Measurements from ENCODE around the gene CHCHD6.
A peak's percentile ranks its signal among the peaks of the same experiment; 100 is the strongest.

CHCHD6 gene

GRCh38 chr3:126672741-126673140 lies 31.3 kb upstream of the CHCHD6 start:
- H3K36me3 ChIP-seq (ENCODE audit: control insufficient read depth, insufficient read depth, low read length), result no peaks in the 10 kb centered on the region
- H3K4me1 ChIP-seq (ENCODE audit: control insufficient read depth, insufficient read depth, low read length), result no peaks in the 10 kb centered on the region
- no peak overlapping the region for H3K9ac ChIP-seq (ENCODE audit: low read depth, low read length)
- peaks cover 3% of the 10 kb centered on the region; the same call in 1 of the 2 replicates for H3K27me3 ChIP-seq (ENCODE audit: control insufficient read depth, insufficient read depth, low read length)
- H3K4me3 ChIP-seq (ENCODE audit: low read depth, low read length), result no peak overlapping the region
- H3K9me3 ChIP-seq (ENCODE audit: control insufficient read depth, insufficient read depth, low read length), result no peaks in the 10 kb centered on the region; the same call in 1 of the 2 replicates
- H3K27ac ChIP-seq (ENCODE audit: low read depth, low read length), result no peak overlapping the region

GRCh38 chr3:126676919-126677705 lies 26.9 kb upstream of the CHCHD6 start:
- H3K4me1 ChIP-seq (ENCODE audit: control insufficient read depth, insufficient read depth, low read length), result peaks cover 2% of the 10 kb centered on the region; the same call in 1 of the 2 replicates

GRCh38 chr3:126677862-126678503 lies 26.1 kb upstream of the CHCHD6 start:
- H3K36me3 ChIP-seq (ENCODE audit: control insufficient read depth, insufficient read depth, low read length), result no peaks in the 10 kb centered on the region
- H3K27ac ChIP-seq (ENCODE audit: low read depth, low read length), result no peak overlapping the region
- no peaks in the 10 kb centered on the region; the same call in 1 of the 2 replicates for H3K9me3 ChIP-seq (ENCODE audit: control insufficient read depth, insufficient read depth, low read length)
- peaks cover 30% of the 10 kb centered on the region for H3K27me3 ChIP-seq (ENCODE audit: control insufficient read depth, insufficient read depth, low read length)
- H3K9ac ChIP-seq (ENCODE audit: low read depth, low read length), result no peak overlapping the region
- H3K4me3 ChIP-seq (ENCODE audit: low read depth, low read length), result no peak overlapping the region
- peaks cover 2% of the 10 kb centered on the region; the same call in 1 of the 2 replicates for H3K4me1 ChIP-seq (ENCODE audit: control insufficient read depth, insufficient read depth, low read length)

More at GRCh38 chr3:126676919-126677705, 26.9 kb upstream of the CHCHD6 start:
- no peaks in the 10 kb centered on the region; the same call in 1 of the 2 replicates for H3K9me3 ChIP-seq (ENCODE audit: control insufficient read depth, insufficient read depth, low read length)
- peaks cover 30% of the 10 kb centered on the region for H3K27me3 ChIP-seq (ENCODE audit: control insufficient read depth, insufficient read depth, low read length)
- no peak overlapping the region for H3K9ac ChIP-seq (ENCODE audit: low read depth, low read length)
- H3K4me3 ChIP-seq (ENCODE audit: low read depth, low read length), result no peak overlapping the region
- H3K36me3 ChIP-seq (ENCODE audit: control insufficient read depth, insufficient read depth, low read length), result no peaks in the 10 kb centered on the region
- no peak overlapping the region for H3K27ac ChIP-seq (ENCODE audit: low read depth, low read length)

GRCh38 chr3:126678693-126679317 lies 25.2 kb upstream of the CHCHD6 start:
- no peak overlapping the region for H3K9ac ChIP-seq (ENCODE audit: low read depth, low read length)
- H3K36me3 ChIP-seq (ENCODE audit: control insufficient read depth, insufficient read depth, low read length), result no peaks in the 10 kb centered on the region
- H3K4me1 ChIP-seq (ENCODE audit: control insufficient read depth, insufficient read depth, low read length), result peaks cover 7% of the 10 kb centered on the region; the same call in 1 of the 2 replicates
- peak overlapping the region; percentile 29; the same call in 1 of the 2 replicates for H3K4me3 ChIP-seq (ENCODE audit: low read depth, low read length)
- H3K27me3 ChIP-seq (ENCODE audit: control insufficient read depth, insufficient read depth, low read length), result peaks cover 30% of the 10 kb centered on the region
- H3K27ac ChIP-seq (ENCODE audit: low read depth, low read length), result no peak overlapping the region
- no peaks in the 10 kb centered on the region; the same call in 1 of the 2 replicates for H3K9me3 ChIP-seq (ENCODE audit: control insufficient read depth, insufficient read depth, low read length)

GRCh38 chr3:126679318-126679751 lies 24.7 kb upstream of the CHCHD6 start:
- Histone ChIP-seq H3K9me3 (ENCODE audit: control insufficient read depth, insufficient read depth, low read length) (no peaks in the 10 kb centered on the region), H3K27me3 (ENCODE audit: control insufficient read depth, insufficient read depth, low read length) (peaks cover 30% of the 10 kb centered on the region), H3K9ac (ENCODE audit: low read depth, low read length) (no peak overlapping the region), H3K4me3 (ENCODE audit: low read depth, low read length) (peak overlapping the region; percentile 29; the same call in 1 of the 2 replicates), H3K27ac (ENCODE audit: low read depth, low read length) (no peak overlapping the region), H3K36me3 (ENCODE audit: control insufficient read depth, insufficient read depth, low read length) (no peaks in the 10 kb centered on the region), H3K4me1 (ENCODE audit: control insufficient read depth, insufficient read depth, low read length) (peaks cover 10% of the 10 kb centered on the region; the same call in 1 of the 2 replicates)

- H3K9ac ChIP-seq (ENCODE audit: low read depth, low read length), result no peak overlapping the region
Observed at GRCh38 chr3:126679831-126680666, 24.0 kb upstream of the CHCHD6 start.

GRCh38 chr3:126680667-126681055 lies 23.4 kb upstream of the CHCHD6 start:
- no peaks in the 10 kb centered on the region for H3K9me3 ChIP-seq (ENCODE audit: control insufficient read depth, insufficient read depth, low read length)
- no peak overlapping the region for H3K9ac ChIP-seq (ENCODE audit: low read depth, low read length)
- H3K36me3 ChIP-seq (ENCODE audit: control insufficient read depth, insufficient read depth, low read length), result no peaks in the 10 kb centered on the region
- H3K4me3 ChIP-seq (ENCODE audit: low read depth, low read length), result no peak overlapping the region
- H3K27me3 ChIP-seq (ENCODE audit: control insufficient read depth, insufficient read depth, low read length), result peaks cover 30% of the 10 kb centered on the region
- no peak overlapping the region for H3K27ac ChIP-seq (ENCODE audit: low read depth, low read length)
- peaks cover 10% of the 10 kb centered on the region; the same call in 1 of the 2 replicates for H3K4me1 ChIP-seq (ENCODE audit: control insufficient read depth, insufficient read depth, low read length)

More at GRCh38 chr3:126679831-126680666, 24.0 kb upstream of the CHCHD6 start:
- H3K27ac ChIP-seq (ENCODE audit: low read depth, low read length), result no peak overlapping the region
- no peaks in the 10 kb centered on the region for H3K9me3 ChIP-seq (ENCODE audit: control insufficient read depth, insufficient read depth, low read length)
- H3K36me3 ChIP-seq (ENCODE audit: control insufficient read depth, insufficient read depth, low read length), result no peaks in the 10 kb centered on the region
- H3K27me3 ChIP-seq (ENCODE audit: control insufficient read depth, insufficient read depth, low read length), result peaks cover 30% of the 10 kb centered on the region
- peaks cover 10% of the 10 kb centered on the region; the same call in 1 of the 2 replicates for H3K4me1 ChIP-seq (ENCODE audit: control insufficient read depth, insufficient read depth, low read length)
- H3K4me3 ChIP-seq (ENCODE audit: low read depth, low read length), result no peak overlapping the region

GRCh38 chr3:126682009-126682408 lies 22.0 kb upstream of the CHCHD6 start:
- H3K4me3 ChIP-seq (ENCODE audit: low read depth, low read length), result no peak overlapping the region
- H3K4me1 ChIP-seq (ENCODE audit: control insufficient read depth, insufficient read depth, low read length), result peaks cover 10% of the 10 kb centered on the region; the same call in 1 of the 2 replicates
- no peaks in the 10 kb centered on the region for H3K9me3 ChIP-seq (ENCODE audit: control insufficient read depth, insufficient read depth, low read length)
- H3K27me3 ChIP-seq (ENCODE audit: control insufficient read depth, insufficient read depth, low read length), result peaks cover 30% of the 10 kb centered on the region
- no peak overlapping the region for H3K9ac ChIP-seq (ENCODE audit: low read depth, low read length)
- no peak overlapping the region for H3K27ac ChIP-seq (ENCODE audit: low read depth, low read length)
- H3K36me3 ChIP-seq (ENCODE audit: control insufficient read depth, insufficient read depth, low read length), result no peaks in the 10 kb centered on the region

GRCh38 chr3:126683069-126683468 lies 21.0 kb upstream of the CHCHD6 start:
- H3K9me3 ChIP-seq (ENCODE audit: control insufficient read depth, insufficient read depth, low read length), result no peaks in the 10 kb centered on the region
- peaks cover 10% of the 10 kb centered on the region; the same call in 1 of the 2 replicates for H3K4me1 ChIP-seq (ENCODE audit: control insufficient read depth, insufficient read depth, low read length)
- H3K27me3 ChIP-seq (ENCODE audit: control insufficient read depth, insufficient read depth, low read length), result peaks cover 25% of the 10 kb centered on the region
- H3K4me3 ChIP-seq (ENCODE audit: low read depth, low read length), result no peak overlapping the region
- no peaks in the 10 kb centered on the region for H3K36me3 ChIP-seq (ENCODE audit: control insufficient read depth, insufficient read depth, low read length)
- H3K9ac ChIP-seq (ENCODE audit: low read depth, low read length), result no peak overlapping the region
- no peak overlapping the region for H3K27ac ChIP-seq (ENCODE audit: low read depth, low read length)

- H3K9me3 ChIP-seq (ENCODE audit: control insufficient read depth, insufficient read depth, low read length), result no peaks in the 10 kb centered on the region
Observed at GRCh38 chr3:126684218-126684751, 19.8 kb upstream of the CHCHD6 start.

More at GRCh38 chr3:126684218-126684751, 19.8 kb upstream of the CHCHD6 start:
- no peaks in the 10 kb centered on the region for H3K36me3 ChIP-seq (ENCODE audit: control insufficient read depth, insufficient read depth, low read length)
- no peak overlapping the region for H3K9ac ChIP-seq (ENCODE audit: low read depth, low read length)
- H3K27me3 ChIP-seq (ENCODE audit: control insufficient read depth, insufficient read depth, low read length), result peaks cover 13% of the 10 kb centered on the region
- H3K4me1 ChIP-seq (ENCODE audit: control insufficient read depth, insufficient read depth, low read length), result peaks cover 10% of the 10 kb centered on the region; the same call in 1 of the 2 replicates
- no peak overlapping the region for H3K4me3 ChIP-seq (ENCODE audit: low read depth, low read length)
- no peak overlapping the region for H3K27ac ChIP-seq (ENCODE audit: low read depth, low read length)

Data from HUES48 (cell line).